ENCODE measurements around the gene GRID2. TPM values are rescaled to one million over a fixed set of nuclear protein-coding genes. Genes with fewer than 3 reads are reported as not detected.

Gene GRID2
- total and polyA plus RNA-seq, 8 donors: 0.39 TPM; not detected in 7

DNA sequence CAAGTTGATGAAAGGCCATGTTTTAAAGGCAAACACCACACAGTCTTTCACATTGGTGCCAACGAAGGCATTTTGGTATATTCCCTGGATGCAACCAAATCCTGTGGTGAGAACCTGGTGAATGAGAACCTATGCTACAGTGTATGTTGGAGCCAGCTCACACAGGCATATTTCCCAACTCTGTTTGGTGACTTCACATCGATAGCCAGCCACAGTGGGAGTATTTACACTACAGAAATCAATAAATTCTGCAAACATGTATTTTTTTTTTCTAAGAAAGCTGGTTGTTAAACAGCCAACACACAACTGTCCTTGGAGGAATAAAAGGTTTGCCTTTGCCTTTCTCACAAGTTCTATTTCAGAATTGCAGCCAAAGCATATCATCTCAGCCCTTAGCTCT, 691.0 kb downstream of the GRID2 start:
- no peaks in the 10 kb centered on the region for H3K27me3 ChIP-seq
- peaks cover 10 to 16% (median 13%) of the 10 kb centered on the region in 3 donors for H3K4me1 ChIP-seq
- H3K4me3 ChIP-seq: no peak overlapping the region
- no peak for FAIRE-seq
- TF ChIP-seq, protein P1, sequence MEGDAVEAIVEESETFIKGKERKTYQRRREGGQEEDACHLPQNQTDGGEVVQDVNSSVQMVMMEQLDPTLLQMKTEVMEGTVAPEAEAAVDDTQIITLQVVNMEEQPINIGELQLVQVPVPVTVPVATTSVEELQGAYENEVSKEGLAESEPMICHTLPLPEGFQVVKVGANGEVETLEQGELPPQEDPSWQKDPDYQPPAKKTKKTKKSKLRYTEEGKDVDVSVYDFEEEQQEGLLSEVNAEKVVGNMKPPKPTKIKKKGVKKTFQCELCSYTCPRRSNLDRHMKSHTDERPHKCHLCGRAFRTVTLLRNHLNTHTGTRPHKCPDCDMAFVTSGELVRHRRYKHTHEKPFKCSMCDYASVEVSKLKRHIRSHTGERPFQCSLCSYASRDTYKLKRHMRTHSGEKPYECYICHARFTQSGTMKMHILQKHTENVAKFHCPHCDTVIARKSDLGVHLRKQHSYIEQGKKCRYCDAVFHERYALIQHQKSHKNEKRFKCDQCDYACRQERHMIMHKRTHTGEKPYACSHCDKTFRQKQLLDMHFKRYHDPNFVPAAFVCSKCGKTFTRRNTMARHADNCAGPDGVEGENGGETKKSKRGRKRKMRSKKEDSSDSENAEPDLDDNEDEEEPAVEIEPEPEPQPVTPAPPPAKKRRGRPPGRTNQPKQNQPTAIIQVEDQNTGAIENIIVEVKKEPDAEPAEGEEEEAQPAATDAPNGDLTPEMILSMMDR (IDR thresholded peaks at IDR 0.05): no peak
- peak; percentile 94 to 99 (median 98) for ATAC-seq
- no peaks in the 10 kb centered on the region for H3K36me3 ChIP-seq
- no peak overlapping the region for H3K27ac ChIP-seq
- intact Hi-C loops (cut with DNase I): no loop called here
- no peaks in the 10 kb centered on the region for H3K9me3 ChIP-seq
- DNase-seq: peak in 3 of 6 donors; percentile 43 to 66 (median 66)
- WGBS, 2 donors: 15% methylated on average over 2 of the region's 2 CpGs

- H3K9me3 ChIP-seq: no peaks in the 10 kb centered on the region
- no peak overlapping the region for H3K4me3 ChIP-seq
- no peak for FAIRE-seq
- peaks cover 10 to 16% (median 13%) of the 10 kb centered on the region in 3 donors for H3K4me1 ChIP-seq
- TF ChIP-seq, protein P1 (IDR thresholded peaks at IDR 0.05): no peak
- 59 to 65% methylated on average over 2 of the region's 2 CpGs for WGBS, 2 donors
- H3K27me3 ChIP-seq: no peaks in the 10 kb centered on the region
- no peak for DNase-seq
- no peak for ATAC-seq
- no peaks in the 10 kb centered on the region for H3K36me3 ChIP-seq
- H3K27ac ChIP-seq: no peak overlapping the region
- intact Hi-C loops (cut with DNase I): no loop called here
Observed at GRCh38 chr4:92996533-92996932, 692.8 kb downstream of the GRID2 start.

DNA sequence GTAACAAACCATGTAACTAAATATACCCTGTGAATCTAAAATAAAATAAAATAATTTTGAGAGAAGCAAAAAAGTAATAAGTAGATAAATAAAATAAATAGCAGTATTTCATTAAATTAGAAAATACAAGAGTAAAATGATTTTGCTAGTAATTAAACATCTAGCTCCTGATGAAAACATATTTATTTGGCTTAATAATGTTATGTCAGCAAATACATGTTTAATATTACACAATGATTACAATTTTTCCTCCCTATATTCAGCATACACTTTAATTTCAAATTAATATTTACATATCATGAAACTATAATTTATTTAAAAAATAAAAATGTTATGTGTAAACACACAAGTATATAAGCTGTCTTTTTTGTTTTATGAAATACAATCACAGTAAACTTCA, 697.1 kb downstream of the GRID2 start:
- Histone ChIP-seq H3K9me3 (no peaks in the 10 kb centered on the region), H3K36me3 (no peaks in the 10 kb centered on the region), H3K27me3 (no peaks in the 10 kb centered on the region), H3K4me3 (no peak overlapping the region), H3K27ac (no peak overlapping the region), H3K4me1 (no peaks in the 10 kb centered on the region)
- DNase-seq: no peak
- TF ChIP-seq, protein P1 (IDR thresholded peaks at IDR 0.05): no peak
- intact Hi-C loops (cut with DNase I): no loop called here
- ATAC-seq: no peak
- peak; percentile 49 for FAIRE-seq

GRCh38 chr4:93002240-93002639, 698.5 kb downstream of the GRID2 start:
- ATAC-seq (no peak), DNase-seq (no peak), FAIRE-seq (no peak)
- no peaks in the 10 kb centered on the region for H3K27me3 ChIP-seq
- intact Hi-C loops (cut with DNase I): no loop called here
- 80 to 89% methylated on average over 4 of the region's 4 CpGs for WGBS, 2 donors
- H3K36me3 ChIP-seq: no peaks in the 10 kb centered on the region
- H3K4me3 ChIP-seq: no peak overlapping the region
- H3K9me3 ChIP-seq: no peaks in the 10 kb centered on the region
- TF ChIP-seq, protein P1 (IDR thresholded peaks at IDR 0.05): no peak
- H3K4me1 ChIP-seq: no peaks in the 10 kb centered on the region
- no peak overlapping the region for H3K27ac ChIP-seq

GRCh38 chr4:93016350-93016749, 712.6 kb downstream of the GRID2 start:
- Histone ChIP-seq H3K4me3 (no peak overlapping the region), H3K4me1 (no peaks in the 10 kb centered on the region), H3K9me3 (no peaks in the 10 kb centered on the region), H3K36me3 (no peaks in the 10 kb centered on the region), H3K27ac (no peak overlapping the region), H3K27me3 (no peaks in the 10 kb centered on the region)
- no peak for FAIRE-seq
- WGBS, 2 donors: 94 to 95% methylated on average over 2 of the region's 2 CpGs
- intact Hi-C loops (cut with DNase I): no loop called here
- DNase-seq: no peak
- TF ChIP-seq, protein P1 (IDR thresholded peaks at IDR 0.05): no peak
- ATAC-seq: no peak
